Transverse colon (tissue), 3 donors: Measurements from ENCODE around the gene OGG1.

ENCODE experiments used
- POLR2A ChIP-seq: fragments of 450-650 bp; IDR thresholded peaks from one replicate; pipeline ENCODE4 v1.6.1; 2016; ENCODE audit warnings: antibody characterized with exemption, mild to moderate bottlenecking, moderate library complexity
- POLR2AphosphoS5 ChIP-seq, 3 donors: sonication (generic); formaldehyde crosslinking; IDR thresholded peaks; one replicate each; pipeline ENCODE4 v1.6.1; 2016; ENCODE audit warnings: antibody characterized with exemption in 3 of 3

DNA sequence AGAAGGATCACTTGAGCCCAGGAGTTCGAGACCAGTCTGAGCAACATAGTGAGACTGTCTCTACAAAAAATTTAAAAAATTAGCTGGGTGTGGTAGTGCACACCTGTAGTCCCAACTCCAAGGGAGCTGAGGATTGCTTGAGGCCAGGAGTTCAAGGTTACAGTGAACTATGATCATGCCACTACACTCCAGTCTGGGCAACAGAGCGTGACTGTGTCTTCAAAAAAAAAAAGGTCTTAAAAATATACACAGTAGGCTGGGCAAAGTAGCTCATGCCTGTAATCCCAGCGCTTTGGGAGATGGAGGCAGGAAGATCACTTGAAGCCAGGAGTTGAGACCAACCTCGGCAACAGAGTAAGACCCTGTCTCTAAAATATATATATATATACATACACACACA, 31.2 kb downstream of the OGG1 start:
- no peak for TF ChIP-seq POLR2AphosphoS5 (IDR thresholded peaks at IDR 0.05)
- TF ChIP-seq POLR2A, result no peak
